ENCODE results near the gene PPP4R3A.
A peak's percentile ranks its signal among the peaks of the same experiment; 100 is the strongest.

The PPP4R3A gene

GRCh38 chr14:91516663-91517388, 6.7 kb upstream of the PPP4R3A start:
- no peak overlapping the region for H3K4me3 ChIP-seq (ENCODE audit: low read depth, low read length)
- DNase-seq (ENCODE audit: low read depth), result no peak
- TF ChIP-seq, protein P1, sequence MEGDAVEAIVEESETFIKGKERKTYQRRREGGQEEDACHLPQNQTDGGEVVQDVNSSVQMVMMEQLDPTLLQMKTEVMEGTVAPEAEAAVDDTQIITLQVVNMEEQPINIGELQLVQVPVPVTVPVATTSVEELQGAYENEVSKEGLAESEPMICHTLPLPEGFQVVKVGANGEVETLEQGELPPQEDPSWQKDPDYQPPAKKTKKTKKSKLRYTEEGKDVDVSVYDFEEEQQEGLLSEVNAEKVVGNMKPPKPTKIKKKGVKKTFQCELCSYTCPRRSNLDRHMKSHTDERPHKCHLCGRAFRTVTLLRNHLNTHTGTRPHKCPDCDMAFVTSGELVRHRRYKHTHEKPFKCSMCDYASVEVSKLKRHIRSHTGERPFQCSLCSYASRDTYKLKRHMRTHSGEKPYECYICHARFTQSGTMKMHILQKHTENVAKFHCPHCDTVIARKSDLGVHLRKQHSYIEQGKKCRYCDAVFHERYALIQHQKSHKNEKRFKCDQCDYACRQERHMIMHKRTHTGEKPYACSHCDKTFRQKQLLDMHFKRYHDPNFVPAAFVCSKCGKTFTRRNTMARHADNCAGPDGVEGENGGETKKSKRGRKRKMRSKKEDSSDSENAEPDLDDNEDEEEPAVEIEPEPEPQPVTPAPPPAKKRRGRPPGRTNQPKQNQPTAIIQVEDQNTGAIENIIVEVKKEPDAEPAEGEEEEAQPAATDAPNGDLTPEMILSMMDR (IDR thresholded peaks at IDR 0.05; ENCODE audit: insufficient read depth, low read depth, low read length, missing control alignments), result no peak

GRCh38 chr14:91515979-91516378, 5.9 kb upstream of the PPP4R3A start:
- TF ChIP-seq, protein P1 (IDR thresholded peaks at IDR 0.05; ENCODE audit: insufficient read depth, low read depth, low read length, missing control alignments), result no peak
- no peak overlapping the region for H3K4me3 ChIP-seq (ENCODE audit: low read depth, low read length)
- no peak for DNase-seq (ENCODE audit: low read depth)

GRCh38 chr14:91511043-91511383, 903 bp upstream of the PPP4R3A start:
- TF ChIP-seq, protein P1 (IDR thresholded peaks at IDR 0.05; ENCODE audit: insufficient read depth, low read depth, low read length, missing control alignments), result no peak
- DNase-seq (ENCODE audit: low read depth), result no peak
- H3K4me3 ChIP-seq (ENCODE audit: low read depth, low read length), result peak overlapping the region; percentile 64

GRCh38 chr14:91509878-91510170, 286 bp downstream of the PPP4R3A start:
- no peak for DNase-seq (ENCODE audit: low read depth)
- H3K4me3 ChIP-seq (ENCODE audit: low read depth, low read length), result peak overlapping the region; percentile 64
- TF ChIP-seq, protein P1 (IDR thresholded peaks at IDR 0.05; ENCODE audit: insufficient read depth, low read depth, low read length, missing control alignments), result no peak

GRCh38 chr14:91509083-91509877, 830 bp downstream of the PPP4R3A start:
- peak; percentile 45 for DNase-seq (ENCODE audit: low read depth)
- TF ChIP-seq, protein P1 (IDR thresholded peaks at IDR 0.05; ENCODE audit: insufficient read depth, low read depth, low read length, missing control alignments), result no peak
- peak overlapping the region; percentile 64 for H3K4me3 ChIP-seq (ENCODE audit: low read depth, low read length)

DNA sequence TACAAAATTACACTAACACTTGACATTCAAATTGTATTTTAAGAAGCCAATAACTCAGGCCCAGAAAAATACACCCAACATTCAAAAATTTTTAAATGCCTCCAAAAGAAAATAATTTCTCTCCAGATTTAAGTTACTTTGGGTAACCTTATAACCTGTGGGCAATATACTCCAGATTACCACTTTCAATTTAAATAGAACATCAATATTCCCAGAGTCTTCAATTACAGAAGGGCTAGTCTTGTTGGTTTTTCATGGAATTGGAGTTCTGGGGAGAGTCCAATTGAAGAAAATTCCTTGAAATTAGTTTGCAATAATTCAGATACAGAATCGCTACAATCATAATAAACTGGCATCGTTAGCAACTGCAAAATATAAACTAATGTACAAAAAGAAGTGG, 2.0 kb downstream of the PPP4R3A start:
- TF ChIP-seq, protein P1 (IDR thresholded peaks at IDR 0.05; ENCODE audit: insufficient read depth, low read depth, low read length, missing control alignments), result no peak
- peak overlapping the region; percentile 64 for H3K4me3 ChIP-seq (ENCODE audit: low read depth, low read length)
- DNase-seq (ENCODE audit: low read depth), result no peak

Data from GM12865 (cell line).